HepG2 (cell line): ENCODE results near the gene MED13. TPM values are rescaled to one million over a fixed set of nuclear protein-coding genes. Genes with fewer than 3 reads are reported as not detected.

Experiments used
- ADNP ChIP-seq: sonication (generic); formaldehyde crosslinking; IDR thresholded peaks from 2 replicates; pipeline ENCODE4 v1.4.0; 2020; ENCODE audit warnings: missing genetic modification reagents
- ARID3A ChIP-seq: IDR thresholded peaks from 2 replicates; pipeline ENCODE4 v1.6.1; 2012; ENCODE audit warnings: low read depth, low read length, improper control_type of control experiment
- BORCS8-MEF2B ChIP-seq: sonication (generic); formaldehyde crosslinking; IDR thresholded peaks from 2 replicates; pipeline ENCODE4 v1.8.0; 2022; ENCODE audit warnings: mild to moderate bottlenecking, missing genetic modification reagents
- CSRNP2 ChIP-seq: sonication (generic); formaldehyde crosslinking; conservative IDR thresholded peaks from 2 replicates; pipeline ENCODE4 v1.8.0; 2022; ENCODE audit warnings: low read depth, missing genetic modification reagents
- E2F2 ChIP-seq: sonication (generic); formaldehyde crosslinking; IDR thresholded peaks from 2 replicates; pipeline ENCODE4 v1.4.0; 2020; ENCODE audit warnings: missing genetic modification reagents, borderline replicate concordance
- FOXC1 ChIP-seq: sonication (generic); formaldehyde crosslinking; IDR thresholded peaks from 2 replicates; pipeline ENCODE4 v1.8.0; 2022; ENCODE audit warnings: mild to moderate bottlenecking, missing genetic modification reagents, borderline replicate concordance
- HNF4G ChIP-seq, 2 experiments: sonication (generic) in 1 of 2; formaldehyde crosslinking in 1 of 2; IDR thresholded peaks; 2 replicates each; pipeline versions ENCODE4 v1.4.0 to v1.6.1; 2011 to 2020; ENCODE audit warnings: borderline replicate concordance in 2 of 2, low read depth in 2 of 2, mild to moderate bottlenecking in 2 of 2, low read length in 1 of 2, missing genetic modification reagents in 1 of 2, moderate library complexity in 1 of 2
- MED13 ChIP-seq: sonication (generic); formaldehyde crosslinking; IDR thresholded peaks from 2 replicates; pipeline ENCODE4 v1.5.0; 2020; ENCODE audit warnings: missing genetic modification reagents
- NR0B2 ChIP-seq: sonication (generic); formaldehyde crosslinking; IDR thresholded peaks from 2 replicates; pipeline ENCODE4 v1.4.0; 2020; ENCODE audit warnings: mild to moderate bottlenecking, missing genetic modification reagents
- REPIN1 ChIP-seq: sonication (generic); formaldehyde crosslinking; IDR thresholded peaks from 2 replicates; pipeline ENCODE4 v1.8.0; 2022; ENCODE audit warnings: missing genetic modification reagents, low read depth, mild to moderate bottlenecking, borderline replicate concordance
- SOX13 ChIP-seq, 3 experiments: fragments of 450-650 bp in 1 of 3; sonication (generic) in 1 of 3; formaldehyde crosslinking in 1 of 3; IDR thresholded peaks in 2 of 3; conservative IDR thresholded peaks in 1 of 3; 2 replicates each; pipeline versions ENCODE4 v1.5.0 to v1.6.1; 2016 to 2020; ENCODE audit warnings: antibody characterized with exemption in 1 of 3, mild to moderate bottlenecking in 1 of 3, missing compliant biosample characterization in 1 of 3, missing genetic modification reagents in 1 of 3, moderate library complexity in 1 of 3
- THAP11 ChIP-seq: IDR thresholded peaks from 2 replicates; pipeline ENCODE4 v1.6.1; 2016; ENCODE audit warnings: missing biosample characterization, missing genetic modification reagents
- THRA ChIP-seq: sonication (generic); formaldehyde crosslinking; IDR thresholded peaks from 2 replicates; pipeline ENCODE4 v1.4.0; 2020; ENCODE audit warnings: missing genetic modification reagents, borderline replicate concordance
- XRCC5 ChIP-seq: fragments of 200-400 bp; formaldehyde crosslinking; optimal IDR thresholded peaks from 2 replicates; pipeline ENCODE3; 2017; ENCODE audit warnings: mild to moderate bottlenecking, low read length
- ZFP90 ChIP-seq: sonication (generic); formaldehyde crosslinking; IDR thresholded peaks from 2 replicates; pipeline ENCODE4 v1.8.0; 2022; ENCODE audit warnings: missing genetic modification reagents, mild to moderate bottlenecking, inconsistent platforms, borderline replicate concordance
- ZNF101 ChIP-seq: sonication (generic); formaldehyde crosslinking; IDR thresholded peaks from 2 replicates; pipeline ENCODE4 v1.4.0; 2020; ENCODE audit warnings: mild to moderate bottlenecking, low read depth, missing genetic modification reagents, borderline replicate concordance
- ZNF317 ChIP-seq: sonication (generic); formaldehyde crosslinking; IDR thresholded peaks from 2 replicates; pipeline ENCODE4 v1.5.0; 2020; ENCODE audit warnings: mild to moderate bottlenecking, missing genetic modification reagents
- ZNF337 ChIP-seq: sonication (generic); formaldehyde crosslinking; IDR thresholded peaks from 2 replicates; pipeline ENCODE4 v1.5.1; 2020; ENCODE audit warnings: missing genetic modification reagents, low read depth, mild to moderate bottlenecking, borderline replicate concordance
- ZNF543 ChIP-seq: sonication (generic); formaldehyde crosslinking; IDR thresholded peaks from 2 replicates; pipeline ENCODE4 v1.4.0; 2020; ENCODE audit warnings: mild to moderate bottlenecking, missing genetic modification reagents
- ZSCAN30 ChIP-seq: sonication (generic); formaldehyde crosslinking; IDR thresholded peaks from 2 replicates; pipeline ENCODE4 v1.5.0; 2020; ENCODE audit warnings: mild to moderate bottlenecking, missing genetic modification reagents
- polyA plus RNA-seq, 8 experiments: library from polyadenylated mRNA; depleted of rRNA in 3 of 8; stranded (reverse) in 7 of 8; unstranded in 1 of 8; fragments of >200 nt; fragmentation: Illumina TruSeq in 4 of 8; extraction: Trizol in 4 of 8; gene quantifications; 2 replicates each; pipeline versions ENCODE4 v1.2.1 to v1.2.3, GENCODE V29; 2011 to 2016; ENCODE audit warnings: low read depth in 4 of 8, missing spikeins in 1 of 8, mixed read lengths in 1 of 8; ENCODE audit not compliant: insufficient read depth in 1 of 8
- total RNA-seq, 5 experiments: library from RNA; depleted of rRNA; stranded (reverse); fragments of >200 nt; fragmentation: Illumina TruSeq; extraction: Trizol; gene quantifications; 2 replicates each; pipeline ENCODE4 v1.2.3, GENCODE V29; 2016; ENCODE audit warnings: low read depth in 1 of 5

MED13 gene
- total and polyA plus RNA-seq, 2 of the 13 experiments (the other 11 are each of a cell fraction or from before 2014, with no cell fraction given) = 27.4 to 69.1 TPM

GRCh38 chr17:62090021-62090824 lies 25.1 kb upstream of the MED13 start (continued):
- TF ChIP-seq THRA (CRISPR knock-in tag) = peak; percentile 98
- TF ChIP-seq E2F2 (CRISPR knock-in tag) = peak; percentile 64; the same call in 1 of the 2 replicates
- TF ChIP-seq ARID3A = peak; percentile 97
- TF ChIP-seq CSRNP2 = no peak
- peak; percentile 53; the same call in 1 of the 2 replicates for TF ChIP-seq ZFP90 (CRISPR knock-in tag)
- no peak for TF ChIP-seq NR0B2 (CRISPR knock-in tag)
- peak; percentile 23 for TF ChIP-seq XRCC5
- TF ChIP-seq ZNF543 (CRISPR knock-in tag) = 0 out of 2 replicates have a peak, but pooled peaks have one; percentile 61
- TF ChIP-seq THAP11 (CRISPR knock-in tag) = peak; percentile 71
- TF ChIP-seq MED13 = peak; percentile 50; the same call in 1 of the 2 replicates
- peak; percentile 65; the same call in 1 of the 2 replicates for TF ChIP-seq ZNF101 (CRISPR knock-in tag)
- peak; percentile 75; the same call in 1 of the 2 replicates for TF ChIP-seq SOX13 (IDR thresholded peaks at IDR 0.05)
- TF ChIP-seq SOX13 (CRISPR knock-in tag; conservative IDR thresholded peaks at IDR 0.05 in 1 of 2, IDR thresholded peaks at IDR 0.05 in 1 of 2) = peak in 1 of 2 experiments; percentile 96; a peak in 2 of 4 replicates
- TF ChIP-seq FOXC1 = peak; percentile 70; the same call in 1 of the 2 replicates
- TF ChIP-seq ZNF337 (CRISPR knock-in tag) = peak; percentile 73; the same call in 1 of the 2 replicates
- peak; percentile 94; the same call in 1 of the 2 replicates for TF ChIP-seq REPIN1 (CRISPR knock-in tag)
- 0 out of 2 replicates have a peak, but pooled peaks have one; percentile 20 for TF ChIP-seq ZSCAN30 (CRISPR knock-in tag)
- TF ChIP-seq BORCS8-MEF2B (CRISPR knock-in tag) = peak; percentile 74; the same call in 1 of the 2 replicates
- 0 out of 2 replicates have a peak, but pooled peaks have one; percentile 17 for TF ChIP-seq ADNP (CRISPR knock-in tag)
- peak; percentile 73 for TF ChIP-seq ZNF317
- TF ChIP-seq HNF4G (IDR thresholded peaks at IDR 0.05; ENCODE audit: borderline replicate concordance, low read depth, low read length) = peak; percentile 96
- peak; percentile 85 for TF ChIP-seq HNF4G (CRISPR knock-in tag; IDR thresholded peaks at IDR 0.05; ENCODE audit: borderline replicate concordance, low read depth)
